ENCODE results near the gene VPS13D.
"Not testable (repeated sequence)": the region's sequence is repeated elsewhere in the genome, so short reads cannot be mapped to it uniquely, and the experiment has no call there.

The VPS13D gene

DNA sequence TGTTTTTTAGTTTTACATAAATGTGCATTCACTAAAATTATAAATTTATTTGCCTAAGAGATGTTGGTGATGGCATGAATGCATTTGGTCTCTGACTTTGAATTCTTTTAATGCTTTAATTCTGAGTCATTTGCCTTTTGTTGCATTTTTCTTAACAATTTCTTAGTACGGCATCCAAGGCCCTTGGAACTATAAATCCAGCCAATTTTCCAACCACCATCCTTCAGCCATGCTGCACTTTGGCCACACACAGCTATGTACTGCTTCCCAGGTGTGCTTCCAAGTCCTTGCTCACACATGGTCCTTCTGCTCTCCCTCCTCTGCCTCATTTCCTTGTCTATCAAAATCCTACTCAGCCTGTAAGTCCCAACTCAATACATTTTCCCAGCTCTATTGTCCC is 227.1 kb downstream of the VPS13D start:
- DNase-seq, result no peak

DNA sequence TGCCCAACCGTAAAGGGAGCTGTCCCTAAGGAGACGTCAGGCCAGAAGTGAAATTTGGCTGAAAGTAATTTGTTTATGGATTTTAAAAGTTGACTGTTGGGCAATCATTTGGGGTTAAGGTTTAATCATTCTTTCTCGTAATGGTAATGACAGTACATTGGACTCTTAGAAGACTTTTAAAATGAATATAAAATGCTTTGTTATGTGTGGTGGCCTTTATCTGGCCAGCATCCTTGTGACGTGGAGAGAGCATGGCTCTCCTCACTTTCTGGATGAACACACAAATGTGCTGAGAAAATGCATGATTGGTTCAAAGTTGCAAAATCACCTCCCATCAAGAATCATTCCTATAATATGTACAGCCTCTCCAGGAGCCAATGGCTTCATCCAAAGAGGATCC is 227.9 kb downstream of the VPS13D start:
- no peak for DNase-seq

DNA sequence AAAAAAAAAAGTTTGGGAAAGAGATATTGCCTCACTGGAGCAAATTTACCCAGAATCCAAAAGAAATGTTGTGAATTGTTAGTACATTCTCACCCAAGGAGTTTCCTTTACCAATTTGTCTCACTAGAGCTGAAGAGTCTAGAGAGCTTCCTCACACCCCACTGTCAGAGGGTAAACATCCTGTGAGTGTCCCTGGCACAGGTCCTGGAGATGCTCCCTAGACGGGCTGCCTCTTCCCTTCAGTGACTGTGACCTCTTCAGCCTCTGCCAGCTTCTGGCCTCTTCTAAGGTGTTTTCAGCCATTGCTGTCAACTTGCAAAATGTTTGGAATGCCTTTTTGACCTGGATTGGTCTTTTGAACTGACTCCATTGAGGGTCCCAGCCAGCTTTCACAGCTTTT is 228.7 kb downstream of the VPS13D start:
- DNase-seq, result peak; percentile 23

DNA sequence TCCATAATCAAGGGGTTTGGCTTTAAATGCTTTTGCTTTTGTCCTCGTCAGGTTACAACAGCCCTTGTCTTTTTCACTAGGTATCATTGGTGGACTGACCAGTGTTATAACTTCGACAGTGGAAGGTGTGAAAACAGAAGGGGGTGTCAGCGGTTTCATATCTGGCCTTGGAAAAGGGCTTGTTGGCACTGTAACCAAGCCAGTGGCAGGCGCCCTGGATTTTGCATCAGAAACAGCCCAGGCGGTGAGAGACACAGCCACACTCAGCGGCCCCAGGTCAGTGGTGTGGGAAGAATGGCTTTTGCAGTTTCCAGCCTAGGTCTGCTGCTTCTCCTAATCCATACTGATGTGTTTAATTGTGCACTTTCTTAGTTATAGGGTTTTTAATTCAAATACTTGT is 230.3 kb downstream of the VPS13D start:
- no peak for DNase-seq

DNA sequence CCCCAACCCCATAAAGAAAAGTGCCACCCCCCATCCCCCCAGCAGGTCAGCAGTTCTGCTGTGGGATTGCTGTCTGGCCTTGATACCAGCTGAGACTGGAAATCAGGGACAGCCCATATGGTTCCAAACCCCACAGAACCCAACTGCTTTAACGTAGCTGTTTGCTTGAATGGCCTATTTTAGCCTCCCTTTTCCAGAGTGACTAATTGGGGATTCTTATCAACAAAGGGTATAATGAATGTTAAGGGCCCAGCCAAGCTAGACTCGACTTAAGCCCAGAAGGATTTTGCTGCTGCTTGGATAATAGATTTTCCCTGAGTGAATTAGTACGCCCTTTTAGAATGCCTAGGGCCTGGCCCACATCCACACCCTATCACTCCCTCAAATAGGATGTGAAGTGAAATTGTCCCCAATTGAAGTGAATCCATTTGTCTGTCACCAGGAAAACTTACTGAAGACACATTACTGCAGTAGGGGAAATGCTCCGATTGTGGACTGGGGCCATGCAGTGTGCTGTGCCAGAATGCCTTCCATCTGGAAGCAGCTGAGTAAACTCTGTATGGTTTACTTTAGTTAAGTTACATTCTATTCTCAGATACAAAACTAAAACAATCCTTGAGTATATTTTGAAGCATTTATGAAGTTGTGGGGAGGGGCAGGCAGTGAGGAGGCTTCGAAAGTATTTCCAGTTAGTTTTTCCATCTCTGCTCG is 231.2 kb downstream of the VPS13D start:
- DNase-seq, result no peak

DNA sequence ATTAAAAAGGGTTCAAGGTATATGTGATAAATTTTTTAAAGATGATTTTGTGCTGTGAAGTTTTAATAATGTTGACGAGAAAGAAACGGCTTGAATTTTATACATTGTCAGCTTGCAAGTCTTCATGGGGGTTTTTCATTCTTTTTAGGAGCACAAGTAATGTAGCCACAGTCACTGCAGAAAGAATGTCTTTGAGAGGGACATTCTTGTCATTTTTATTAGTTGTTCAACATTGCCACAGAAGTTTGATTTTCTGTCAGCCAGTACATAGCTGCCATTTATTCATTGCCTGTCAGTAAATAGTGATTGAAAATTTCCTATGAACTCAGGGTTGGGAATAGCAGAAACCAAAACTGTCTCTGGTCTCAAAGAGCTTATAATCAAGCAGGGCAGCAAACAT is 231.9 kb downstream of the VPS13D start:
- no peak for DNase-seq

DNA sequence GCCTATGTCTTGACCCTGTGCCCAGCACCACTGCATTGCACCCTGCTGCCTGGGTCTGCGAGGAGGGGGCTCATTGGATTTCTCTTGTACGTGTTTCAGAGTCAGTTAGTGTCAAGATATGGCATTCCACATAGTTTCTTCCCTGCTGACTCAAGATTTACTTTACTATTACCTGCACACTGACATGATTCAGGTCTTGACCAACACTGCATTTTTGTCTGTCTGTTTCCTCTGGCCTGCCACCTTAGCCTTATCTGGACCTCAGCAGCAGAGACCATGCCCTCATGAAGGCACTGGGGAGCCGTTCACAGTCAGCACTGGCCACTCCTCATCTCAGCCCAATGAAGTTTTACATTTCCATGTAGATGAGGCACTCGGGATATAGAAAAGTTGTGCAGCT is 232.8 kb downstream of the VPS13D start:
- no peak for DNase-seq

DNA sequence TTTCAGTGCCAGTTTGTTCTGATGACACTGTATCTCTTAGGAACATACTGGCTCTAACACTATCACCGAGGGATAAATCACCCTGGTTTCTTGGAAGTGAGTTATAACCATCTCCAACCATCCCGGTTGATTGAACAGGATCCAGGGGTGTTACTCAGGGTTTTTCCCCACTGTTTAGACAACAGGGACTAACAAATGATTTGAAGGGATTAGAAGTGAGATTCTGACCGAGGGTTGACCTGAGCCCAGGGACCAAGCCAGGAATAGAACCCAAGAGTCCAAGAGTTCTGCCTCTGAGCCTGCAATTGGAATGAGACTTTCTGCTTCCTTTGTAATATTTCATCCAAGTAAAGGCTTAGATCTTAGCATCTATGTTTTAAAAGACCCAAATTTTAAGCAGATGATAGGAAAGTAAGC is 234.2 kb downstream of the VPS13D start:
- DNase-seq, result no peak

DNA sequence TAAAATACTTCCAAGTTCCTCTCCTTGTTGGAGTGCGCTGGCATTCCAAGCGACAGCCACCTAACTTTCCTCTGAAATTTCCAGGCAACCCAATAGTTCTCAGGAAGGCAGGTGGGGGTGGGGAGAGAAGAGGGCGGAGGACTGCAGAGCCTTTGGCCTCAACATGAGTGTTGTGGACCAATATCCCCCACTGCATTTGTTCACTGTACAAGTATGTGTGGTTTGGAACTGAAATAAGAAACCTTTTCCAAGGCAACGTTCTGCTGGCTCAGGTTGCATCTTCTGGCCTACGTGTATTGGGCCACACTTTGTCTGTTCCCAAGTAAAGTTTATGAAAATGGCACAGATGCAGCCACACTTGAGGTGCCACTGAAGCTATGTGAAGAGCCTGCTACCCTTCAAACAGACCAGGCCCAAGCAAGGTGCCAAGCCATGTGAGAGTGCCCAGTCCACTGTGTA is 234.8 kb downstream of the VPS13D start:
- DNase-seq, result no peak

DNA sequence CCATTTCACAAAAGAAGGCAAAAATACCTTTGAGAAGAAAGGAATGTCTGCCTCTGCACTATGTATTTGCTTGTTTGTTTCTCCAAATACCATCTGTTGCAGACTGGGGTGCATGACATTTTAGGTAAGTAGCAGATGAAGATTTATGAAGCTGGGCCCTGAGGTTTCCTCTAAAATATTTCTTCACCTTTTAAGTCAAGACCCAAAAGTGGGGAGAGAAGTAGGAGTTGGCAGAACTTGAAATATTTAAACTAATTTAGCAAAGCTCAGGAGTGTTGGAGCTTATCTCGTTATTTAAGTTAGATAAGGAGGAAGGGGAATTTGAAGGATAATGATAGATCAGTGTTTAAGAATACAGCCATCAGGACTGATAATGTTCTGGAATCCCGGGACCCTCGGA is 235.3 kb downstream of the VPS13D start:
- no peak for DNase-seq

DNA sequence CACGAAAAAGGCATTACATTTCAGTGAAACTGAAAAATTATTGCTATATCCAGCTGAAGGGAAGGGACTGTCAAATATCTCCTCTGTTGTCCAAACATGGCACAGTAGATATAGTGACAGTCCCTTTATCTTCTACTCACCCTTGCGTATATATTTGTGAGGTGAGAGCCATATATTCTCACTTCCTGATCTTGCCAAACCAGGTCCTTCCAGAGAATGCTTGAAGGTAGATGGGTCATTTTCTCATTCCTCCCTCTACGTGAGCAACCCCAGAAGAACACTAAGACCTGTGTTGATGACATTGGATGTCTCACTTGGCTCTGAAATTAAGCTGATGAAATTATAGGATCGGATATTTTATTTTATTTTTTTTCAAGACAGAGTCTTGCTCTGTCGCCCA is 237.0 kb downstream of the VPS13D start:
- no peak for DNase-seq

DNA sequence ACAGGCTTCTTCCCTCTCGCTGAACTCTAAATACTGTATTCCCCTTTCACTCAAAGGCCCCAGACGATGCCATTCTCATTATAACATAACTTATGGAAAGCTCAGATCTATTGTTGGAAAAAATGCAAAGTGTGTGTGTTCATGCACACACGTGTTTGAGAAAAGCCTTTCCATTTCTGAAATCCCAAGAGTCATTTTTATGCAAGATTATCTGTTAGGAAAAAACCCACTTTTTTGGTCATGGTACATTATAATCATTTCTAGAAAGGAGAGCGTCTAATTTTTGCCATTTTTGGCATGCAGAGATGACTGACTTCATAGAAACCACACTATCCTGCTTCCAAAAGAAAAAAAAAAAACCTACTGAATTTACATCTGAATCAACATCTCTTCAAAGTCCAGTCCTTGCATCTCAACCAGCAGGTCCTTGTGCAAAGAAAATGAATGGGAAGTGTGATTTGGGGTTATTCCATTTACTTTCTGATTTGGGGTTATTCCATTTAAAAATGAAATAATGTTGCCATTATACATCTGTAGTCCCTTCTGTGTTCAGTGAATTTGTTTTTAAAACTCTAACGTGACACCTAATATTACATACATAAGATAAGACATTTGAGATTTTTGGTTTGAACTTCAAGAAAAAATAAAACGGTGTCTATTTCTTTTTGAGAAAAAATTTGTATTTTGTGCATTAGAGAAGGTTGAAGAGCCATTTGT is 237.9 kb downstream of the VPS13D start:
- DNase-seq, result no peak

DNA sequence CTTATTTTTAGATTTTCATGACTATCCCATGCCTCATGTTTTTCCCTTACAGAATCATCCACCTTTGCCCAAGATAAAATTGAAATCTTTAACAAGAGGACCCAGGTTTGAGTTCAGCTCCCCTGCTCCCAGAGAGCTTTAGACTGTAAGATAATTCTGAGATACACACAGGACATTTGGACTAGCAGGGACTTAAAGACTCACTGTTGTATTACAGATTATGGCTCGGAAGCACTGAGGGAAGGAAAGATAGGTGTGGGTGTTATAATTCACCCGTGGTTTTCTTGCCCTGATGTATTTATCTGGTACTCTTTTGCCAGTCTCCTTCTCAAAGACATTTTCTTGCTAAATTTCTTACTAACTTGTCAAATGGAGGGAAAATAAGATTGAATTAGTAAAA is 238.5 kb downstream of the VPS13D start:
- DNase-seq, result no peak

DNA sequence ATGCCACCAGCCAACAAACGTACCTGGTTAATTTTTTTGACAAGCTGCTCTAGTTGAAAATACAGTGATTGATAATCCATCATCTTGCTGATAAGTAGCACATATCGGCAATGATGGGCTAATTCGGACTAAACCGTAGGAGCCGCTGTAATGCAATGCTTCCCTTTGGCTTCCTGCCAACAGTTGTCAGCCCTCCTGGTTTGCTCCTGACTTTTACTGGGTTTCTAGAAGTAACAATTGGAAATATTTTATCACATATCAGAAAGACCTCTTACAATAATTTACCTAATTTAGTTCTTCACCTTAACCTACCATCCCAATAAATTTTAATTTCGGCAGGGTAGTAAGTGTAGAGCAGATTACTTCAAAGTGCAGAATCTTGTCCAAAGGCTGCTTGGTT is 239.7 kb downstream of the VPS13D start:
- peak; percentile 38 for DNase-seq

DNA sequence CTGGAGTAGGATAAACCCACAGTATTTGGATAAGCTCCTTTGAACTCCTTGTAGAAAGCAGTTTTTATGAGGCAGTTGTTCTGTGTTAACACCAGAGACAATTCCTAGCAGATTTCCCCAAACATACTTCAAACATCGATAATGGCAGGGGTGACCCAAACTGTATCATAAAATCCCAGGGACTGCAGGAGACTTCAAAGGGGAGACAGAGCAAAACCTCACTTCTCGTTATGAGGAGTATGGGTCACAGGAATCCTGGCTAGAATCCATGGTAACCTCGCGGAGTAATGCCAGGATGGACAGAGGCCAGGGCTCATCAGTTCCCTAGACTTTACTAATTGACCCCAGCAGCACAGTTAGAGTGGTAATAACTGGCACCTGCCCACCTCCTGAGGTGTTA is 240.2 kb downstream of the VPS13D start:
- peak; percentile 24 for DNase-seq

DNA sequence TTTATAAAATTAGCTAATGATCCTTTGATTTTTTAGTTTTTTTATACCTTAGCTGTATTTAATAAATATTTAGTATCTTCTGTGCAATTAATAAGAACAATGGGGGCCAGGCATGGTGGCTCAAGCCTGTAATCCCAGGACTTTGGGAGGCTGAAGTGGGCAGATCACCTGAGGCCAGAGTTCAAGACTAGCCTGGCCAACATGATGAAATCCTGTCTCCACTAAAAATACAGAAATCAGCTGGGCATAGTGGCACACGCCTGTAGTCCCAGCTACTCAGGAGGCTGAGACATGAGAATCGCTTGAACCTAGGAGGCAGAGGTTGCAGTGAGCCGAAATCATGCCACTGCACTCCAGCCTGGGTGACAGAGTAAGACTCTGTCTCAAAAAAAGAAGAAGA is 241.1 kb downstream of the VPS13D start:
- DNase-seq, result not testable (repeated sequence)

DNA sequence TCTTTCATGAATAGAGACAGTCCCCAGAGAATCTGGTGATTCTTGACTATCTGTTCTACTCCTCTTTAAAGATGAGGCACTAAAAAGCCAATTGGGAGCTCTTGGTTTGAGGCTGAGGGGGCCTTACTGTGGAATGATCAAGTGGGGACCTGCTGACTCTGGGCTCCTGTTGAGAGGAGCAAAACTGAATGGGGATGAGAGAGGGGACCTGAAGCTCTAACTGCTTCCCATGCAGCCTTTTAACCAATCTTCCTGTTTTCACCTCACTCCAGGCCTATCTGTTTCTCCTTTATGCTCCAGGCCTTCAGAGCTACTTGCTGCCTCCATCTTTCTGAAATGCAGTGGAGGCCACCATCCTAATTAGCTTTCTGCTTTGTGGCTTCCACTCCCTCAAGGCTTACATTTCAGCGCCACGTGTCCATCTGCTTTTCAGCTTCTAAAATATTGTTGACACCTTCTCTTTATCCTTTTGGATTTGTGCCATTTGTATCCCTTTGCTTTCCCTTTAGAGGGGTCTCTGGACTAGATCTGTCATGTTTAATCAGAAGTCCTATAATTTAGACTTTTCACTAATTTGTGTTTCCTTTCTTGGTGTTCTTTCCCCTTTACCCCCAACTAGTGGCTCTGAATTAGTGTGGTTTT is 242.4 kb downstream of the VPS13D start:
- DNase-seq, result no peak

DNA sequence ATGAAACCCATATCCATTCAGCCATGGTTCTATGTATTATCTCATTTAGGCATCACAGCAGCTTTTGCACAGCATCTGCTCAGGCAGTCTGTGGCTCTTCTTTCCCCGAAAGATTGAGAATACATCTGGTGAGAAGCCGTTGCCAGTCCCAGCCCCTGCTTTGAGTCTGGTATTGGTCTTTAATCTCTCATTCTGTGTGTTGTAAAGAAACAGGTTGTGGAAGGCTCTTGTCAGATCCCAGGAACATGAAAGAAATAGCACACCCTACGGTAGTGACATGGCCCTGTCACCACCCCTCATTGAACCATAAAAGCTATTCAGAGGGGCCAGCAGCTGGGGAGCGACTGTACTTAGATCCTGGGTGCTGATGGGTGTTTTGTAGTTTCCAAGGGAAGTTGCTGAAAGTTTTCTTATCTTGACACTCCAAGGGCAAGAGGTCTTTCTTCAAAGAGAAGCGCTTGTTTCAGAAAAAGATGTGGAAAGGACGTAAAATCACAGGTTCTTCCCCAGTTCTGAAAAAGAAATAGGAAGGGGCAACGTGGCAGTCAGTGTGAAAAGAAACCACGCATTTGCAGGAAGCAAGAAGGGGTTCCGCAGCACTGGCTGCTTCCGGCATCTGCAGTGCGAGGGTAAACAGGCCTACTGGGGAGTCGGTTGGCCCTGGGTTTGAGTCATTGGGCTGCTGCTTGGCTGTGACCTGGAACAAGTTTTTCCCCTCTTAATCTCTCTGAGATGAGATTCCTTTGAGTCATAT is 243.1 kb downstream of the VPS13D start:
- DNase-seq, result no peak

DNA sequence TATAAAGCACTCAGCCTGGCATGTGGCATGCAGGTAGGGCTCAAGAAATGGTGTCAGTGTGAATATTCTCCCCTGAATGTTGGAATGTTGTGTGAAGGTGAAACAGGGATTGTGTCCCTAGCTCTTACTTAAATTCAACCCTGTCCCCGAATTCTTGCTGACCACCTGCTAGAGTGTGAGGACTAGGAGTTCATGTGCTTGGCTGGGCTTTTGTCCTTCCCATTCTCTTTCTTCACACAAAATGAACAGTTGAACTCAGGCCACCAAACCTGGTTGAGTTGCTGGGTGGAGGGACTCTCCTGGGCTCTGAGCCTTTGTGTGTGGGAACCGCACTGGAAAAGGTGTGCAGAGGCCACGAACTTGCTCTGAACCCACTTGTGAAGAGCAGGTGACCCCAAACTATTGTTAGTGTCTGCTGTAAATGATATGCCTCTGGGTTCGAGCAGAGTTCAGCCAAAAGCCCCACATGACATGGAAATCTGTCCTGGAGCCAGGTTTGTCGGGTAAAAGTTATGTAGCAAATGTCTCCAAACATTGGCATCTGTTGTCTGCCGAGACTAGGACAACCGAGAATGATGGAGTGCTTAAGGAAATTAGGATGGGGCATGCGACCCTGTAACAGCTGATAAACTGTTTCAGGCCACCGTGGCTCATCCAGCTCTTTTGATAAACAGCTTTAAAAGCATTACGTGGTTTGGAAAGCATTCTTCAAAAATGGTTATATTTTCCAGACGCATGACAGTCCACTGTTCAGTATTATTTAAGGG is 243.9 kb downstream of the VPS13D start:
- no peak for DNase-seq

DNA sequence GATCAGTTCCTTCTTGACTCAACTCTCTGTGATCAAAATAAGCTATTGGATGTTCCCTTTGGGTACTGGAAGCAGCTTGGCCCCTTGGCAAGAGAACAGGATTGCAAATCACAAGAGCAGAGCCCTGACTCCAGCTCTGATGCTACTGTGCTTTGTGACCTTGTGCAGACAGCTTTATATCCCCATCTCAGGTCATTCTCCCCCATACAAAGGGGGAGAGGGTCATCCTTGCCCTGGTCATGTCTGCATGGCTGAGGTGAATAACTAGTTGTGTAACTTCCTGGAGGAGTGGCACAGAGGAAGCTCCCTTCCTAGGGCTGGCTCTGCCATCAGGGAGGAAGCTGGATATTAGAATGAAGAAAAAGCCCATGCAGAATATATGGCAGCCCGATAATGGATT is 245.3 kb downstream of the VPS13D start:
- no peak for DNase-seq

DNA sequence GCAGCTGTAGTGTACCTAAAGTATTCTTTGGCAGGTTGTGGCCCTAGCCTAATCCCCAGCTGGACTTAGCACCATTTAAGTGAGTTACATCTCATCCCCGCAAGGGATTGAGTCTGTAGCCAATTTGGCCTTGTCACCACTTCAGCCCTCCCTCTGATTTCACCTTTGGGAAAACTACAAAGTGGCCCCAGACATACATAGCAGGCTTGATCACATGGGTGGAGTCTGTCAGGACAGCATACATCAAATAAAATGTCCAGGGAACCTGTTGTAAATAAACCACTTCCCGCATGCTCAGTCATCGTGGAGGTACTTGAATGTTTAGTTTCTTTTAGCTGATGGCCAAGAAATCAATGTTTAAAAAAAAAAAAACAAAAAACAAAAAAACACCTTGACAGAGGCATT is 245.7 kb downstream of the VPS13D start:
- peak; percentile 32 for DNase-seq

DNA sequence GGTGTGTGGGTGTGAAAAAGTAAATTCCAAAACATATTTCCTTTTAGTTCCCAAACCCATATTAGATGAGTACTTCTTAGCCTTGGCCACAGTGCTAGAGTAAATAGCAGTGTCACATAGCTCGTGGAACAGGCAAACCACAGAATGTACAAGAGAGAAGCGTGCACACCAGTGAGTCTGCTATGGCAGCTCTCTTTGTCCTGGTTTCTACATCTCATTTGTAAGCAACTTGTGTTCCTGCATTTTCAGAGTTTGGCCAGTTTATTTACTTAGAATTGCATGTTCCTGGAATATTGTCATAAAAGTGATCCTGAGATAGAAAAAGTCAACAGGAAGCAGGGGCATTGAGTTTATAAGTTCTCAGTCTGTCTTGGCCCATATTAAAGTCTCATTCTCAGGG is 246.1 kb downstream of the VPS13D start:
- DNase-seq, result peak; percentile 32

DNA sequence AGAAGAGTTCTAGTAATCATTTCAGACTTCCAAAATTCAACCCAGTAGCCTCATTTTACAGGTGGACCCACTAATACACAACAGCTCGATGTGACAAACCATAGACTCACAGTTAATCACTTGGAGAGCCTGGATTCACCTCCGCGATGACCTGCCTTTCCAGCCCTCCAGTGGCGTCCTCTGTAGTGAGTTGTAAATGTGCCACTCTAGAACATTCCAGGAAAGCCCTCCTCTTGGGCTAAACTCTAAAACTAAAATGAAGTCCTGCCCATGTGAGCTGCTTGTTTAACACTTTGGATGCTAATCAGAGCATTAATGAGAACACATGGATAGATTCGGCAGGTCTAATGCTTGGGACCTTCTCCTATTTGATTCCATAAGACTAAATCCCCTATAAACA is 247.5 kb downstream of the VPS13D start:
- DNase-seq, result no peak
